ENCODE results near the gene MTMR12.
"Not testable (repeated sequence)": the region's sequence is repeated elsewhere in the genome, so short reads cannot be mapped to it uniquely, and the experiment has no call there.

GRCh38 chr5:32281378-32282133 lies 31.2 kb downstream of the MTMR12 start:
- not testable (repeated sequence) for TF ChIP-seq POLR2A (IDR thresholded peaks at IDR 0.05; ENCODE audit: low read depth, low read length); TAF1 (IDR thresholded peaks at IDR 0.05; ENCODE audit: borderline replicate concordance, low read depth, low read length)

Data from GM12892 (cell line).